ENCODE results near the gene KSR2. TPM values are rescaled to one million over a fixed set of nuclear protein-coding genes. Genes with fewer than 3 reads are reported as not detected.
A peak's percentile ranks its signal among the peaks of the same experiment; 100 is the strongest.

KSR2 gene
- polyA plus RNA-seq, 3 donors, result 0.88 to 0.98 (median 0.95) TPM

GRCh38 chr12:117685110-117685926 is 283.5 kb downstream of the KSR2 start:
- peak in 2 of 11 donors; percentile 13 to 25 for DNase-seq (ENCODE audit: extremely low read depth in 1 of 11, low read depth in 9 of 11, low spot score in 4 of 11)

- no peak for DNase-seq (ENCODE audit: extremely low read depth in 1 of 11, low read depth in 9 of 11, low spot score in 4 of 11)
Measured at GRCh38 chr12:117684471-117684870, 284.3 kb downstream of the KSR2 start.

- DNase-seq (ENCODE audit: extremely low read depth in 1 of 11, low read depth in 9 of 11, low spot score in 4 of 11), result no peak
Measured at GRCh38 chr12:117680312-117680711, 288.5 kb downstream of the KSR2 start.

- no peak for DNase-seq (ENCODE audit: extremely low read depth in 1 of 11, low read depth in 9 of 11, low spot score in 4 of 11)
Measured at GRCh38 chr12:117679776-117680175, 289.0 kb downstream of the KSR2 start.

GRCh38 chr12:117674763-117675162 is 294.0 kb downstream of the KSR2 start:
- DNase-seq (ENCODE audit: extremely low read depth in 1 of 11, low read depth in 9 of 11, low spot score in 4 of 11), result no peak

GRCh38 chr12:117674313-117674712 is 294.5 kb downstream of the KSR2 start:
- no peak for DNase-seq (ENCODE audit: extremely low read depth in 1 of 11, low read depth in 9 of 11, low spot score in 4 of 11)

- DNase-seq (ENCODE audit: extremely low read depth in 1 of 11, low read depth in 9 of 11, low spot score in 4 of 11), result peak in 1 of 11 donors; percentile 25
Measured at GRCh38 chr12:117671734-117672133, 297.1 kb downstream of the KSR2 start.

GRCh38 chr12:117664169-117664568 is 304.6 kb downstream of the KSR2 start:
- DNase-seq (ENCODE audit: extremely low read depth in 1 of 11, low read depth in 9 of 11, low spot score in 4 of 11), result no peak

GRCh38 chr12:117662620-117663395 is 306.0 kb downstream of the KSR2 start:
- DNase-seq (ENCODE audit: extremely low read depth in 1 of 11, low read depth in 9 of 11, low spot score in 4 of 11), result no peak

- DNase-seq (ENCODE audit: extremely low read depth in 1 of 11, low read depth in 9 of 11, low spot score in 4 of 11), result peak in 2 of 11 donors; percentile 15 to 20
Measured at GRCh38 chr12:117662220-117662619, 306.6 kb downstream of the KSR2 start.

- no peak for DNase-seq (ENCODE audit: extremely low read depth in 1 of 11, low read depth in 9 of 11, low spot score in 4 of 11)
Measured at GRCh38 chr12:117661471-117661870, 307.3 kb downstream of the KSR2 start.

GRCh38 chr12:117660896-117661295 is 307.9 kb downstream of the KSR2 start:
- DNase-seq (ENCODE audit: extremely low read depth in 1 of 11, low read depth in 9 of 11, low spot score in 4 of 11), result no peak

GRCh38 chr12:117658226-117658625 is 310.6 kb downstream of the KSR2 start:
- DNase-seq (ENCODE audit: extremely low read depth in 1 of 11, low read depth in 9 of 11, low spot score in 4 of 11), result no peak

GRCh38 chr12:117649796-117650195 is 319.0 kb downstream of the KSR2 start:
- no peak for DNase-seq (ENCODE audit: extremely low read depth in 1 of 11, low read depth in 9 of 11, low spot score in 4 of 11)

- no peak for DNase-seq (ENCODE audit: extremely low read depth in 1 of 11, low read depth in 9 of 11, low spot score in 4 of 11)
Measured at GRCh38 chr12:117646520-117646919, 322.3 kb downstream of the KSR2 start.

- DNase-seq (ENCODE audit: extremely low read depth in 1 of 11, low read depth in 9 of 11, low spot score in 4 of 11), result no peak
Measured at GRCh38 chr12:117645473-117645872, 323.3 kb downstream of the KSR2 start.

- no peak for DNase-seq (ENCODE audit: extremely low read depth in 1 of 11, low read depth in 9 of 11, low spot score in 4 of 11)
Measured at GRCh38 chr12:117643971-117644370, 324.8 kb downstream of the KSR2 start.

GRCh38 chr12:117641885-117642284 is 326.9 kb downstream of the KSR2 start:
- DNase-seq (ENCODE audit: extremely low read depth in 1 of 11, low read depth in 9 of 11, low spot score in 4 of 11), result no peak

GRCh38 chr12:117640511-117640910 is 328.3 kb downstream of the KSR2 start:
- DNase-seq (ENCODE audit: extremely low read depth in 1 of 11, low read depth in 9 of 11, low spot score in 4 of 11), result no peak

- DNase-seq (ENCODE audit: extremely low read depth in 1 of 11, low read depth in 9 of 11, low spot score in 4 of 11), result no peak
Measured at GRCh38 chr12:117629454-117629853, 339.3 kb downstream of the KSR2 start.

Data from renal cortex interstitium (tissue), 11 donors.